ENCODE measurements around the gene P2RX4. TPM values are rescaled to one million over a fixed set of nuclear protein-coding genes. Genes with fewer than 3 reads are reported as not detected.
A peak's percentile ranks its signal among the peaks of the same experiment; 100 is the strongest.

P2RX4 gene
- total and polyA plus RNA-seq, 2 of the 13 experiments (the other 11 are each of a cell fraction or from before 2014, with no cell fraction given): 13.8 to 30.8 TPM

- TF ChIP-seq ZNF609 (CRISPR knock-in tag; IDR thresholded peaks at IDR 0.05; ENCODE audit: borderline replicate concordance): no peak
- TF ChIP-seq PRDM10 (CRISPR knock-in tag; IDR thresholded peaks at IDR 0.05; ENCODE audit: low read depth): 0 out of 2 replicates have a peak, but pooled peaks have one; percentile 15
- TF ChIP-seq KLF16 (CRISPR knock-in tag; IDR thresholded peaks at IDR 0.05): peak in 1 of 2 experiments; percentile 56; a peak in 1 of 4 replicates
- TF ChIP-seq REXO4 (CRISPR knock-in tag; IDR thresholded peaks at IDR 0.05; ENCODE audit: borderline replicate concordance): no peak
- TF ChIP-seq GATAD1 (CRISPR knock-in tag; IDR thresholded peaks at IDR 0.05): 0 out of 2 replicates have a peak, but pooled peaks have one; percentile 32
- TF ChIP-seq SALL2 (CRISPR knock-in tag; IDR thresholded peaks at IDR 0.05): peak; percentile 87; the same call in 1 of the 2 replicates
- TF ChIP-seq SAFB2 (CRISPR knock-in tag; IDR thresholded peaks at IDR 0.05; ENCODE audit: borderline replicate concordance, low read depth): peak; percentile 81; the same call in 1 of the 2 replicates
- peak; percentile 62 for TF ChIP-seq POGZ (CRISPR knock-in tag; IDR thresholded peaks at IDR 0.05)
- 0 out of 2 replicates have a peak, but pooled peaks have one; percentile 0 for TF ChIP-seq KDM1A (CRISPR knock-in tag; IDR thresholded peaks at IDR 0.05)
- peak; percentile 83; the same call in 1 of the 2 replicates for TF ChIP-seq ZNF441 (CRISPR knock-in tag; IDR thresholded peaks at IDR 0.05; ENCODE audit: borderline replicate concordance)
- peak; percentile 27; the same call in 1 of the 3 replicates for TF ChIP-seq MXI1 (IDR thresholded peaks at IDR 0.05; ENCODE audit: borderline replicate concordance, low read depth, low read length)
- no peak for TF ChIP-seq SOX6 (IDR thresholded peaks at IDR 0.05)
- no peak for TF ChIP-seq SOX6 (CRISPR knock-in tag; IDR thresholded peaks at IDR 0.05)
- TF ChIP-seq TBX2 (CRISPR knock-in tag; IDR thresholded peaks at IDR 0.05; ENCODE audit: borderline replicate concordance): peak; percentile 74
These were observed at the start of gene P2RX4 (continued) for GRCh38 chr12:121209624-121210572.
